CD4-positive, alpha-beta T cell treated with Interleukin-2 at 100 ng/mL for 4 hours (primary cell): Measurements from ENCODE around the gene SAMD4A.

Source experiments
- DNase-seq: peaks from one replicate; pipeline ENCODE4 v3.0.0-alpha.2; 2020; ENCODE audit warnings: low spot score

The SAMD4A gene

GRCh38 chr14:54686219-54686870 lies 119.4 kb downstream of the SAMD4A start:
- DNase-seq = no peak

GRCh38 chr14:54686871-54687749 lies 120.2 kb downstream of the SAMD4A start:
- DNase-seq = no peak

- no peak for DNase-seq
Observed at GRCh38 chr14:54687750-54688119, 120.8 kb downstream of the SAMD4A start.

- no peak for DNase-seq
Observed at GRCh38 chr14:54688229-54688628, 121.3 kb downstream of the SAMD4A start.

- no peak for DNase-seq
Observed at GRCh38 chr14:54689928-54690327, 123.0 kb downstream of the SAMD4A start.

- no peak for DNase-seq
Observed at GRCh38 chr14:54690887-54691286, 124.0 kb downstream of the SAMD4A start.

GRCh38 chr14:54691525-54692283 lies 124.8 kb downstream of the SAMD4A start:
- peak; percentile 47 for DNase-seq

GRCh38 chr14:54692284-54692772 lies 125.4 kb downstream of the SAMD4A start:
- DNase-seq = no peak

- no peak for DNase-seq
Observed at GRCh38 chr14:54693761-54694160, 126.8 kb downstream of the SAMD4A start.

GRCh38 chr14:54695196-54695595 lies 128.3 kb downstream of the SAMD4A start:
- no peak for DNase-seq

GRCh38 chr14:54697001-54697400 lies 130.1 kb downstream of the SAMD4A start:
- no peak for DNase-seq

- DNase-seq = no peak
Observed at GRCh38 chr14:54697803-54698202, 130.9 kb downstream of the SAMD4A start.

- no peak for DNase-seq
Observed at GRCh38 chr14:54698501-54698900, 131.6 kb downstream of the SAMD4A start.

GRCh38 chr14:54698966-54699530 lies 132.1 kb downstream of the SAMD4A start:
- DNase-seq = no peak

- no peak for DNase-seq
Observed at GRCh38 chr14:54699735-54700134, 132.8 kb downstream of the SAMD4A start.

- no peak for DNase-seq
Observed at GRCh38 chr14:54700717-54701116, 133.8 kb downstream of the SAMD4A start.

- no peak for DNase-seq
Observed at GRCh38 chr14:54702014-54702491, 135.1 kb downstream of the SAMD4A start.

GRCh38 chr14:54702492-54702891 lies 135.6 kb downstream of the SAMD4A start:
- DNase-seq = no peak

GRCh38 chr14:54703082-54703481 lies 136.2 kb downstream of the SAMD4A start:
- no peak for DNase-seq

GRCh38 chr14:54703724-54704123 lies 136.8 kb downstream of the SAMD4A start:
- no peak for DNase-seq

- DNase-seq = no peak
Observed at GRCh38 chr14:54704768-54705167, 137.8 kb downstream of the SAMD4A start.

- no peak for DNase-seq
Observed at GRCh38 chr14:54706769-54707168, 139.8 kb downstream of the SAMD4A start.
